K562 (cell line): ENCODE results near the gene PPP1R16B. TPM values are rescaled to one million over a fixed set of nuclear protein-coding genes. Genes with fewer than 3 reads are reported as not detected.

Experiments
- ATAC-seq: fragments of 200-7000 bp; cut with Tn5 transposase; 3 replicates; pipeline ENCODE4 v1.9.1; 2020; ENCODE audit warnings: moderate library complexity
- BruUV-seq: library from RNA; stranded (reverse); fragments of 400-500 nt; replicated peaks from 2 replicates; lab custom pipeline; 2021; lab: Mats Ljungman, UMichigan
- CTCF ChIA-PET: fragments of 300-600 bp; formaldehyde crosslinking; extraction: SDS; loops from one replicate; lab custom pipeline; 2021; ENCODE audit warnings: low intra/inter-chr PET ratio; lab: Yijun Ruan, JAX
- POLR2A ChIA-PET: fragments of 300-600, 350-650 bp; sonication (Branson Sonifier 250); formaldehyde crosslinking; extraction: SDS; loops from one replicate; lab custom pipeline; 2021; ENCODE audit warnings: antibody characterized with exemption, inconsistent platforms; lab: Yijun Ruan, JAX
- DNase-seq, 4 experiments: peaks; one replicate each; pipeline versions ENCODE4 v3.0.0 to v3.0.0-alpha.2; 2011 to 2018; ENCODE audit warnings: low spot score in 3 of 4, mixed read lengths in 3 of 4; ENCODE audit errors: extremely low read depth in 1 of 4
- FAIRE-seq: peaks from 2 replicates; lab custom pipeline; 2011; peaks lifted over from hg19 to GRCh38; lab: Jason Lieb, UNC
- H2AFZ ChIP-seq: 2 replicates; pipeline ENCODE4 v1.6.0; 2011; ENCODE audit warnings: low read depth, low read length, control low read depth, inconsistent platforms
- H3K27ac ChIP-seq: fragments of 200-600 bp; 3 replicates; pipeline ENCODE4 v1.8.0; 2011; ENCODE audit warnings: low read depth, mild to moderate bottlenecking, control low read depth, inconsistent platforms, low read length, moderate library complexity, mixed read lengths; ENCODE audit errors: extremely low read depth
- H3K27me3 ChIP-seq, 2 experiments: fragments of 300-600 bp in 1 of 2; 2 replicates in 1 of 2; 3 replicates in 1 of 2; pipeline versions ENCODE4 v1.6.0 to v1.8.0; 2011; ENCODE audit warnings: inconsistent platforms in 2 of 2, low read length in 2 of 2, mild to moderate bottlenecking in 1 of 2, mixed read lengths in 1 of 2, moderate library complexity in 1 of 2; ENCODE audit not compliant: control insufficient read depth in 2 of 2, insufficient read depth in 2 of 2
- H3K36me3 ChIP-seq: fragments of 300-600 bp; 3 replicates; pipeline ENCODE4 v1.8.0; 2011; ENCODE audit warnings: mild to moderate bottlenecking, low read length, inconsistent platforms; ENCODE audit not compliant: control insufficient read depth, insufficient read depth
- H3K4me1 ChIP-seq, 2 experiments: fragments of 200-600 bp in 1 of 2; replicated peaks in 1 of 2; 2 replicates in 1 of 2; 3 replicates in 1 of 2; pipeline versions ENCODE4 v1.5.1 to v1.8.0; 2011; ENCODE audit warnings: inconsistent platforms in 2 of 2, low read length in 2 of 2, mild to moderate bottlenecking in 1 of 2, mixed read lengths in 1 of 2, moderate library complexity in 1 of 2; ENCODE audit not compliant: control insufficient read depth in 2 of 2, insufficient read depth in 2 of 2
- H3K4me2 ChIP-seq: 2 replicates; pipeline ENCODE4 v1.6.1; 2011; ENCODE audit warnings: low read length, control low read depth, inconsistent platforms, mixed read lengths; ENCODE audit not compliant: insufficient read depth
- H3K4me3 ChIP-seq: fragments of 200-600 bp; sonication (generic), shearing (Covaris generic); 2 replicates; pipeline ENCODE4 v1.5.1; 2016; ENCODE audit warnings: control low read depth, inconsistent platforms
- H3K79me2 ChIP-seq: fragments of 200-600 bp; 3 replicates; pipeline ENCODE4 v1.8.0; 2011; ENCODE audit warnings: low read length, inconsistent platforms; ENCODE audit not compliant: control insufficient read depth, insufficient read depth
- H3K9ac ChIP-seq, 2 experiments: 2 replicates each; pipeline versions ENCODE4 v1.6.0 to v1.6.1; 2011; ENCODE audit warnings: low read depth in 2 of 2, low read length in 2 of 2, control low read depth in 1 of 2, inconsistent platforms in 1 of 2, mild to moderate bottlenecking in 1 of 2, mixed read lengths in 1 of 2; ENCODE audit not compliant: insufficient read depth in 1 of 2
- H3K9me1 ChIP-seq: one replicate; pipeline ENCODE4 v1.6.0; 2011; ENCODE audit warnings: inconsistent platforms, mild to moderate bottlenecking, low read length, moderate library complexity; ENCODE audit not compliant: control insufficient read depth, insufficient read depth
- H3K9me3 ChIP-seq: replicated peaks from 2 replicates; pipeline ENCODE4 v1.5.1; 2011; ENCODE audit warnings: low read depth, low read length, inconsistent platforms; ENCODE audit not compliant: control insufficient read depth, insufficient read depth
- H4K20me1 ChIP-seq: replicated peaks from 2 replicates; pipeline ENCODE4 v1.6.1; 2011; ENCODE audit warnings: low read length, inconsistent platforms, mixed read lengths; ENCODE audit not compliant: control insufficient read depth, insufficient read depth
- BCOR ChIP-seq: fragments of 450-650 bp; IDR thresholded peaks from 2 replicates; pipeline ENCODE4 v1.6.1; 2016
- EGR1 ChIP-seq: fragments of 450-650 bp; conservative IDR thresholded peaks from 2 replicates; pipeline ENCODE4 v1.6.1; 2017; ENCODE audit warnings: mild to moderate bottlenecking
- ETV6 ChIP-seq, 3 experiments: fragments of 150-350 bp in 1 of 3; sonication (generic) in 1 of 3; formaldehyde crosslinking in 1 of 3; IDR thresholded peaks; 2 replicates each; pipeline versions ENCODE4 v1.6.1 to v1.8.0; 2014 to 2022; ENCODE audit warnings: borderline replicate concordance in 2 of 3, low read depth in 2 of 3, antibody characterized with exemption in 1 of 3, low read length in 1 of 3, mild to moderate bottlenecking in 1 of 3, missing genetic modification reagents in 1 of 3
- RBM25 ChIP-seq: fragments of 200-400 bp; formaldehyde crosslinking; IDR thresholded peaks from 2 replicates; pipeline ENCODE4 v1.6.1; 2018; ENCODE audit warnings: low read length, low read depth, moderate library complexity; ENCODE audit not compliant: severe bottlenecking
- SMARCA5 ChIP-seq: fragments of 450-650 bp; IDR thresholded peaks from 2 replicates; pipeline ENCODE4 v1.6.1; 2016
- ZFP36 ChIP-seq: fragments of 150-350 bp; IDR thresholded peaks from 2 replicates; pipeline ENCODE4 v1.6.1; 2018; ENCODE audit warnings: low read length, low read depth; ENCODE audit not compliant: partially characterized antibody
- ZNF436 ChIP-seq: fragments of 250-450, 450-650 bp; sonication (Bioruptor Pico); formaldehyde crosslinking; IDR thresholded peaks from 2 replicates; pipeline ENCODE4 v1.7.0; 2020; ENCODE audit warnings: mild to moderate bottlenecking
- WGBS: fragments of 100-300 bp; shearing (Covaris generic); methylation state at CpG from one replicate; pipeline ENCODE4 v1.1.6; 2016; ENCODE audit warnings: low coverage, mixed read lengths; ENCODE audit not compliant: insufficient coverage; ENCODE audit errors: missing lambda C conversion rate; 5-methylcytosine and 5-hydroxymethylcytosine counted together
- in situ Hi-C: fragments of 300-500 bp; cut with MboI; formaldehyde crosslinking; loops from 4 replicates; pipeline ENCODE4 v1.15.0; 2018; ENCODE audit warnings: inconsistent platforms, mixed read lengths
- intact Hi-C: fragments of 100-400 bp; cut with micrococcal nuclease; formaldehyde crosslinking; loops from 2 replicates; pipeline ENCODE4 v1.14.2; 2022
- polyA plus RNA-seq, 8 experiments: library from polyadenylated mRNA; depleted of rRNA in 4 of 8; stranded (reverse) in 5 of 8; unstranded in 3 of 8; fragments of >200 nt; fragmentation: Nextera tagmentation in 2 of 8; fragmentation: Illumina TruSeq in 1 of 8; extraction: Ambion mirVana in 2 of 8; extraction: Trizol in 1 of 8; gene quantifications; 2 replicates each; pipeline versions ENCODE4 v1.2.1 to v1.2.3, GENCODE V29; 2011 to 2014; ENCODE audit warnings: inconsistent platforms in 1 of 8, missing spikeins in 1 of 8
- total RNA-seq, 7 experiments: library from RNA; depleted of rRNA in 6 of 7; stranded (reverse); fragments of >200 nt in 6 of 7; fragmentation: Illumina TruSeq in 2 of 7; extraction: Trizol in 2 of 7; gene quantifications; 2 replicates each; pipeline versions ENCODE4 v1.2.1 to v1.2.3, GENCODE V29; 2011 to 2021; ENCODE audit warnings: low replicate concordance in 1 of 7
- TF ChIP-seq, protein P1 (sequence below): fragments of 250-450 bp; sonication (Bioruptor Pico); IDR thresholded peaks from 2 replicates; pipeline ENCODE4 v1.4.0; 2020; ENCODE audit warnings: borderline replicate concordance

Gene PPP1R16B
- total and polyA plus RNA-seq, 9 of the 15 experiments (the other 6 are each of a cell fraction or from before 2014, with no cell fraction given), result 1.5 to 11.5 (median 6.8) TPM

DNA sequence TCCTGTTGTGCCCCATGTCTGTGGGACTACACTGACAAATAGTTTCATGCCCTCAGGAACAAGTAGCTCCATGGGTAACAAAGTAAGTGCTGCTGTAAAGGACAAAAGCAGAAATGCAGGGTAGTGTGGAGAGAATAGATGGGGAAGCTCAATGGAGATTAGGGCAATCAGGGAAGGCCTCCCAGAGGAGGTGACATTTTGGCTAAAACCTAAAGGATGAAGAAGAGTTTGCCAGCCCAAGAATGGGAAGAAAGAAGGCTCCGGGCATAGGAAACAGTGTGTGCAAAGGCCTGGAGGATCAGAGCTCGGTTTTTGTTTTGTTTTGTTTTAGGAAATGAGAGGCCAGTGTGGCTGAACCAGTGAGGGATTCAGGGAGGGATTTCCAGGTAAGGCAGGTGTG lies 77.1 kb downstream of the PPP1R16B start:
- no peak overlapping the region for H3K4me2 ChIP-seq
- no peak overlapping the region for H3K4me3 ChIP-seq
- intact Hi-C loops (no loop called here), in situ Hi-C loops (no loop called here)
- H3K9ac ChIP-seq, result no peak overlapping the region
- no peaks in the 10 kb centered on the region for H3K9me1 ChIP-seq
- no peaks in the 10 kb centered on the region for H3K79me2 ChIP-seq
- peaks cover 2 to 16% of the 10 kb centered on the region in 2 experiments; a peak in 1 of 5 replicates for H3K27me3 ChIP-seq
- ChIA-PET POLR2A (interaction anchor here (0.7 kb wide), 1 partner anchor 42 kb away, joined by 3 read pairs; no protein-coding TSS in a partner anchor), CTCF (no interaction called here)
- peaks cover 0 to 7% of the 10 kb centered on the region in 2 experiments; a peak in 2 of 5 replicates for H3K4me1 ChIP-seq
- H3K27ac ChIP-seq, result no peak overlapping the region
- TF ChIP-seq SMARCA5 (peak; percentile 83; the same call in 1 of the 2 replicates), BCOR (peak; percentile 73), ZNF436 (CRISPR knock-in tag) (peak; percentile 78), EGR1 (no peak), ETV6 (IDR thresholded peaks at IDR 0.05; ENCODE audit: borderline replicate concordance in 1 of 2, low read depth in 2 of 2, low read length in 1 of 2) (0 out of 4 replicates have a peak, but pooled peaks of 1 of the 2 experiments have one; percentile 13), ETV6 (CRISPR knock-in tag; IDR thresholded peaks at IDR 0.05; ENCODE audit: borderline replicate concordance) (no peak), ZFP36 (peak; percentile 99), RBM25 (peak; percentile 76)
- TF ChIP-seq, protein P1, sequence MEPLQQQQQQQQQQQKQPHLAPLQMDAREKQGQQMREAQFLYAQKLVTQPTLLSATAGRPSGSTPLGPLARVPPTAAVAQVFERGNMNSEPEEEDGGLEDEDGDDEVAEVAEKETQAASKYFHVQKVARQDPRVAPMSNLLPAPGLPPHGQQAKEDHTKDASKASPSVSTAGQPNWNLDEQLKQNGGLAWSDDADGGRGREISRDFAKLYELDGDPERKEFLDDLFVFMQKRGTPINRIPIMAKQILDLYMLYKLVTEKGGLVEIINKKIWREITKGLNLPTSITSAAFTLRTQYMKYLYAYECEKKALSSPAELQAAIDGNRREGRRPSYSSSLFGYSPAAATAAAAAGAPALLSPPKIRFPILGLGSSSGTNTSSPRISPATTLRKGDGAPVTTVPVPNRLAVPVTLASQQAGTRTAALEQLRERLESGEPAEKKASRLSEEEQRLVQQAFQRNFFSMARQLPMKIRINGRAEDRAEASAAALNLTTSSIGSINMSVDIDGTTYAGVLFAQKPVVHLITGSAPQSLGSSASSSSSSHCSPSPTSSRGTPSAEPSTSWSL (CRISPR knock-in tag), result no peak
- FAIRE-seq (no peak), ATAC-seq (no peak), DNase-seq (no peak)
- WGBS, result 3% methylated on average over 2 of the region's 2 CpGs
- H3K36me3 ChIP-seq, result no peaks in the 10 kb centered on the region
- no TSS peak for BruUV-seq
- peaks cover 7% of the 10 kb centered on the region for H4K20me1 ChIP-seq
- H3K9me3 ChIP-seq, result no peaks in the 10 kb centered on the region
- no peak overlapping the region for H2AFZ ChIP-seq
